Heart right ventricle (tissue), 16 donors: ENCODE data around the gene MMP21. TPM values are rescaled to one million over a fixed set of nuclear protein-coding genes. Genes with fewer than 3 reads are reported as not detected.

Source experiments
- ATAC-seq, 8 donors: fragments of 200-7000 bp; cut with Tn5 transposase; one replicate each; pipeline ENCODE4 v1.9.1; 2020; ENCODE audit warnings: mild to moderate bottlenecking in 8 of 8, moderate library complexity in 8 of 8, moderate number of reproducible peaks in 1 of 8
- DNase-seq, 2 donors: peaks; one replicate each; pipeline ENCODE4 v3.0.0-alpha.2; 2020
- H3K27ac ChIP-seq, 10 donors: fragments of 200-600 bp; sonication (generic) in 2 of 10; one replicate each; pipeline versions ENCODE4 v1.5.0 to v1.8.0; 2020 to 2022; ENCODE audit warnings: mild to moderate bottlenecking in 3 of 10
- H3K27me3 ChIP-seq, 7 donors: fragments of 200-600 bp; one replicate each; pipeline ENCODE4 v1.8.0; 2021 to 2022; ENCODE audit warnings: mild to moderate bottlenecking in 2 of 7
- H3K36me3 ChIP-seq, 9 donors: fragments of 200-600 bp; sonication (generic) in 1 of 9; one replicate each; pipeline versions ENCODE4 v1.5.0 to v1.8.0; 2020 to 2022; ENCODE audit warnings: mild to moderate bottlenecking in 2 of 9
- H3K4me1 ChIP-seq, 9 donors: fragments of 200-600 bp; sonication (generic) in 1 of 9; one replicate each; pipeline versions ENCODE4 v1.5.0 to v1.8.0; 2020 to 2022; ENCODE audit warnings: mild to moderate bottlenecking in 4 of 9
- H3K4me3 ChIP-seq, 10 donors: fragments of 200-600 bp; sonication (generic) in 2 of 10; one replicate each; pipeline versions ENCODE4 v1.5.0 to v1.8.0; 2020 to 2022; ENCODE audit warnings: mild to moderate bottlenecking in 7 of 10, moderate library complexity in 2 of 10
- H3K9me3 ChIP-seq, 11 donors: fragments of 200-600 bp in 10 of 11; sonication (generic) in 2 of 11; one replicate each; pipeline versions ENCODE4 v1.5.0 to v1.8.0; 2013 to 2022; ENCODE audit warnings: mild to moderate bottlenecking in 2 of 11, control low read depth in 1 of 11, moderate library complexity in 1 of 11
- CTCF ChIP-seq, 9 donors: fragments of 200-600 bp; sonication (generic) in 2 of 9; IDR thresholded peaks; one replicate each; pipeline versions ENCODE4 v1.5.0 to v1.8.0; 2021 to 2022; ENCODE audit warnings: antibody characterized with exemption in 9 of 9, mild to moderate bottlenecking in 5 of 9, moderate library complexity in 1 of 9
- WGBS, 2 donors: extraction: QIAGEN DNeasy Blood & Tissue Kit; methylation state at CpG; one replicate each; pipeline ENCODE4 v1.1.7; 2013; ENCODE audit warnings: inconsistent platforms in 1 of 2; 5-methylcytosine and 5-hydroxymethylcytosine counted together
- intact Hi-C, 10 donors: fragments of 100-400 bp; cut with DNase I; formaldehyde crosslinking; loops; one replicate each; pipeline versions ENCODE4 v1.11.1 to v1.14.2; 2022
- polyA plus RNA-seq, 2 donors: library from polyadenylated mRNA; stranded (reverse); fragments of 200-250 nt; gene quantifications; one replicate each; pipeline ENCODE4 v1.2.3, GENCODE V29; 2013
- total RNA-seq, 10 donors: library from RNA; stranded (reverse); fragmentation: NEBNext Ultra II Directional in 3 of 10; extraction: Animal tissue kit (Norgen Biotek cat#: 25700) in 3 of 10; gene quantifications; one replicate each; pipeline versions ENCODE4 v1.2.1 to v1.2.4, GENCODE V29; 2021 to 2023
- donor health status: Arrhythmogenic right ventricular cardiomyopathy.
- donor health status: ischemic (EF 13 %, LVEDD 7.1; RV severe dilation, severe dysfunction).
- donor health status: healthy with polysubstance abuse.
- donor health status: DM: no; HTN: yes; CAD: no.
- donor health status: DM: no; HTN: no; CAD: no.
- donor health status: ischemic (EF 25% LVEDD 6.9; RV normal size, moderate dysfunction).
- donor health status: ischemic (EF 25% LVEDD 5.7; RV mildly dilated, moderate dysfunction).
- donor health status: healthy.
- donor health status: DM: yes; HTN: yes; CAD: no.
- donor health status: Ischemic cardiomyopathy.
- donor health status: ischemic (EF 35%, LVEDD 5.7; RV mildly dilated, moderate dysfunction).
- donor health status: nonischemic (EF 11% LVEDD 7.7; RV severe dilation, severe dysfunction).
- donor health status: DM: yes; HTN: yes; CAD: no.
- donor health status: PGD.
- donor health status: ischemic (EF 29% LVEDD 5.4; RV normal size, mild dysfunction).
- donor health status: nonischemic (EF 23%, LVEDD 6.1; RV moderate dilation, normal function).

The MMP21 gene
- total and polyA plus RNA-seq, 12 donors: 0.06 to 0.22 (median 0.15) TPM; not detected in 7

GRCh38 chr10:125783408-125783807 lies 7.8 kb upstream of the MMP21 start:
- ATAC-seq (no peak), DNase-seq (no peak)
- WGBS, 2 donors: 93 to 96% methylated on average over 7 of the region's 7 CpGs
- Histone ChIP-seq H3K4me1 (no peaks in the 10 kb centered on the region), H3K27me3 (no peaks in the 10 kb centered on the region), H3K4me3 (no peak overlapping the region), H3K27ac (no peak overlapping the region), H3K36me3 (peaks cover 0 to 13% (median 9%) of the 10 kb centered on the region in 9 donors), H3K9me3 (peaks cover 0 to 6% (median 0%) of the 10 kb centered on the region in 11 donors)
- intact Hi-C loops: no loop called here
- TF ChIP-seq CTCF (IDR thresholded peaks at IDR 0.05): no peak

GRCh38 chr10:125782616-125783015 lies 7.0 kb upstream of the MMP21 start:
- peaks cover 0 to 6% (median 0%) of the 10 kb centered on the region in 11 donors for H3K9me3 ChIP-seq
- intact Hi-C loops: no loop called here
- no peaks in the 10 kb centered on the region for H3K4me1 ChIP-seq
- H3K27me3 ChIP-seq: no peaks in the 10 kb centered on the region
- no peak overlapping the region for H3K4me3 ChIP-seq
- H3K36me3 ChIP-seq: peaks cover 0 to 6% (median 3%) of the 10 kb centered on the region in 9 donors
- DNase-seq (no peak), ATAC-seq (no peak)
- TF ChIP-seq CTCF (IDR thresholded peaks at IDR 0.05): no peak
- H3K27ac ChIP-seq: no peak overlapping the region
- 70 to 74% methylated on average over 11 of the region's 11 CpGs for WGBS, 2 donors

DNA sequence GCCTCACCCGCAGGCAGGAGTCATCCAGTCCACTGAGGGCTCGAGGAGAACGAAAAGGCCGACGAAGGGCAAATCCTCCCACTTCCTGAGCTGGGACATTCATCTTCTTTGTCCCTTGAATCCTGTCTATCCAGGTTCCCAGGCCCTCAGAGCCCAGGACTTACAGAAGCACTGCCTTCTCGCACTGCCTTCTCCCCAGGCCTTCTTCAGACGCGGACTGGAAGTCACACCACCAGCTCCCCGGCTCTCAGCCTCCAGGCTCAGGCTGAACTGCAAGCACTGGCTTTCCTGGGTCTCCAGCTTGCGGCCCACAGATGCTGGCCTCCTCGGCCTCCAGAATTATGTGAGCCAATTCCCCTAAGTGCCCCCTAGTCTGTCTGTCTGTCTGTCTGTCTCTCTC lies 6.4 kb upstream of the MMP21 start:
- H3K36me3 ChIP-seq: peaks cover 0 to 6% (median 0%) of the 10 kb centered on the region in 9 donors
- H3K27me3 ChIP-seq: peaks cover 0 to 2% (median 0%) of the 10 kb centered on the region in 7 donors
- TF ChIP-seq CTCF (IDR thresholded peaks at IDR 0.05): no peak
- DNase-seq (no peak), ATAC-seq (no peak)
- WGBS, 2 donors: 75% methylated on average over 11 of the region's 11 CpGs
- intact Hi-C loops: no loop called here
- no peak overlapping the region for H3K27ac ChIP-seq
- no peaks in the 10 kb centered on the region for H3K4me1 ChIP-seq
- peaks cover 0 to 6% (median 0%) of the 10 kb centered on the region in 11 donors for H3K9me3 ChIP-seq
- H3K4me3 ChIP-seq: no peak overlapping the region

DNA sequence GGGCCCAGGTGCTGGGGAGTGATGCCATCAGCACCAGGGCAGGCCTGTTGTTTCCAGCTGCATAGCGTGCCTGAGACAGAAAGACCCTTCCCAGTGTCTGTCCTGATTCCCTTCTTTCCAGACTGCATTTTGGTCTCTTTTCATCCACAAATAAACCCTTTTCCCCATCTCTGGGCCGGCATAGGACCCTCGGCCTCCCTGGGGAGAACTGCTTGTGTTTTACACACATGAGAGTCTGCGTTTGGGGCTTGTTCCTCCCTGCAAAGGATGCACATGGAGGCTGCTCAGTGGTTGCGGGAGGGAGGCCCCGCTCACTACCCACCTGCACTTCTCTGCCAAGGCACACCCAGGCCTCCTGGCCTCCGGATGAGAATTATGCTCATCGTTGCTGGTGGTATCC lies 5.8 kb upstream of the MMP21 start:
- WGBS, 2 donors: 93 to 94% methylated on average over 8 of the region's 8 CpGs
- Histone ChIP-seq H3K27me3 (peaks cover 0 to 2% (median 0%) of the 10 kb centered on the region in 7 donors), H3K4me1 (no peaks in the 10 kb centered on the region), H3K9me3 (peaks cover 0 to 6% (median 0%) of the 10 kb centered on the region in 11 donors), H3K27ac (no peak overlapping the region), H3K36me3 (peaks cover 0 to 6% (median 0%) of the 10 kb centered on the region in 9 donors), H3K4me3 (no peak overlapping the region)
- TF ChIP-seq CTCF (IDR thresholded peaks at IDR 0.05): no peak
- no peak for DNase-seq
- intact Hi-C loops: no loop called here
- no peak for ATAC-seq
